NCI-H1417 treated with DMSO at 0.1 percent for 48 hours (cell line): ENCODE results near the gene SPATA31D4.

ENCODE experiments used
- DNase-seq: peaks from one replicate; lab custom pipeline; 2025; lab: John Stamatoyannopoulos, UW

The SPATA31D4 gene

DNA sequence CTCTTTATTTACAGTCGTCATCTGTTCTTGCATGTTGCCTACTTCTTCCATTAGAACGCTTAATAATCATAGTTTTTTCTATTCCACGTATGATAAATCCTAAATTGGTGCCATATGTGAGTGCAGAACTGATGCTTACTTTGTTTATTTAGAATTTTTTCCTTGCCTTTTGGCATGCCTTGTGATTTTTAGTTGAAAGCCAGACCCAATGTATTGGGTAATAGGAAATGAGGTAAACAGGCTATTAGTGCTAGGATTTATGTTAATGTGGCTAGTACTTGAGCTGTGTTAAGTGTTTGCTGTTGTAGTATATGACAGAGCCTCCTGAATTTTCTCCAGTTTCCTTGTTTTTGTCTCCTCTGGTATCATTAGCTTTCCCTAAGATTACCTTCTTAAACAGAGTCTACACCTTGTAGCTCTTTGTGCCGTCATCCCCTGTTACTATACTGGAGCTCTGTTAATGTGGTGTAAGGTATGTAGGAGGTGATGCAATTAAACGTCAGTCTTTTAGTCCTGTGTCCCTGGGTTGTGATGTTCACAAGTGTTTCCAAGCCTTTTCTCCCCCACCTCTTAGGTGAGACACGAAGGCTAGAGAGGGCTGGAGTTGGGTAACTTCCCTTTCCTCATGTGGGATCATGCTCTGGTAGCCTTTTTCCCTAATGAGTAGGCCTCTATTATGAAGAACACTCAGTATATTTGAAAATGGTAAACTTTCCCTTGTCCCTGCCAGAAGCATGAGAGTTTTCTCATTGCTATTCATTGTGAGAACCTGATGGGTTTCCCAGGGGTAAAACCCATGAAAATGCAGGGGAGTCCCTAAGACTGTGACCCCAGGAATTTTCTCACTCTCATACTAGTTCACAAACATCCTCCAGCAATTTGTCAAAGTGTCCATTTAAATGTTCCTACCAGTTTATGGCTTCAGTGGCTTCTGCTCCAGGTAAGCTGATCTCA is 36.3 kb downstream of the SPATA31D4 start:
- no peak for DNase-seq

DNA sequence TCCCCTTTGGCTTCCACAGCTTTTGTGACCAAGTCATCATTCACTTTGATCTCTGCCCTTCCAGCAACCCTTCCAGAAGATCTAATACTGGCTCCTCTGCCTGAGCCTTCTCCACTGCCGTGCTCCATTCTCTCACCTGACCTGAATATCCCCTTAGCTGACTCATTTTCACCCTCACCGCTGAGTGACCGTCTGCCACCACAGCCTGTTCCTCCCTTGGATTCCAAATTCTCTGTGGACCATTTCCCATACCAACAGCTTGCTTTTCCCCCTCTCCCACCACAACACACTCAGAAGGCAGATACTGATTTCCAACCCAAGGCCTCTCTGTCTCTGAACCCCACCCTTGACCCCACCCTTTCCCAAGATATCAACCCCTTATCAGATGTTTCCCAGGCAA is 39.8 kb downstream of the SPATA31D4 start:
- DNase-seq: no peak

DNA sequence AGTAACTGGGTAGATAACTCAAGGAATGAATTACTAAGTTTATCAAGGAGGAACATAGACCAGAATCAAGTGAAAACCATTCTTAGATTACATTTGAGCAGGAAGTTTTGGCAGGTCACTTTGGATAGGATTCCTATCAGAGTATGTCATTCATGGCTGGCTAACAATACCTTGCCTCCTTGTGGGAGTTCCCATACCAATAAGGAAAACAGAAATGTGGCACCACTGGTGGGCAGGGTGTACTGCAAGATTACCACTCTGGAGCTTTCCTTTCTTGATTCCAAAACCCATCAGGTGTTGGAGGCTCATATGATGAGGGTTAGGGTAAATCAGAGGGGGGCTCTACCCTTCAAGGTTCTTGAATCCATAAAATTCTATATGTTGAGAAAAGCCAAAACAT is 41.7 kb downstream of the SPATA31D4 start:
- DNase-seq: no peak

DNA sequence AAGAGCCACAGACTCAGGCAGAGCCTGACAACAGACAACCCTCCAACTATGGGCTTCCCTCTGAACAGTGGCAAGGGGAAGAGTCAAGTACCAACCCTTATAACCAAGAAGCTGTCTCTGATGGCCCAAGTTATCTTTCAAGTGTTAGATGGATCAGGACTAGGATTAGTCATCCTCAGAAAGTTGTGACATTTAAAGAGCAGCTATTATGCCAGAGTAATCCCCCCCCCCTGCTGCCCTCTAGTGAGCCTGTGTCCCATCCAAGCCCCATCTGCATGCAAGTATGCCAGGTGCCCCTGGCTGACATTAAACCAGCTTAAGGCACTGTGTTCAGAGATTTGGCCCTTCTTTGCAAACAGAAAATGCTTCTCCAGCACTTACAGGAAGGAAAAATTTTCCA is 43.5 kb downstream of the SPATA31D4 start:
- DNase-seq: no peak

DNA sequence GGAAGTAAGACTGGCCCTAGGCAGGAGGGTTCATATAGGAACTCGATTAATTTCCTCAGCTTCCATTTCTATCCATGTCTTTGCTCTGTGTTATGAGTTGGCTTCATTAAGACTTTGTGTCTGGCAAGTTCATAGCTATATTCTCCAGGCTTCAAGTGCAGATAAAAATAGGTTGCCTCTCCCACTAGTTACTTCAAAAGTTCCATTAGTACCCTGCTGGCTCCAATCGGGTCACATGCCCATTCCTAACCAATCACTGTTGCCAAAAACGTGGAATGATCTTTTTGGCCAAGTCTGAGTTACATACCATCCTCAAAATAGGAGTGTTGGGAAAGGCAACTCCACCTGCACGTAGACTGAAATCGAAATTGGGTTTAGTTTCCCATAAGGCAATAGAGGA is 46.5 kb downstream of the SPATA31D4 start:
- DNase-seq: no peak

DNA sequence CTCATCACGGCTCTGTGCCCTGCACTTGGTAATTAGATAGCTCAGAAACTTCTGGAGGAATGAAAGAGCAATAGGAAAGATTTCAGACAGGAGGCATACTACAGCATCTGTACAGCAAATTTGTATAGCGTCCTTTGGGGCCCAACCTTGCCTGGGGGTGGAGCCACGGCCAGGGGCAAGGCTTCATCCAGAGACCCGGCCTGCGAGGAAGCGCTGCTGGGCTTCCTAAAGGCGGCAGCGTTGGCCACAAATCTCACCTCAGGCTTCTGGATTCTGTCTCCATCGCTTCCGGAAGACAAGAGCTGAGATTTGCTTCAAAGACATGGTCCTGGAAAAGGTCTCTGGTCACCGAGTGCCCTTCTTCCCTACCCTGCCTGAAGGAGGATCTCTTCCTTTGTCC is 48.1 kb downstream of the SPATA31D4 start:
- DNase-seq: no peak

DNA sequence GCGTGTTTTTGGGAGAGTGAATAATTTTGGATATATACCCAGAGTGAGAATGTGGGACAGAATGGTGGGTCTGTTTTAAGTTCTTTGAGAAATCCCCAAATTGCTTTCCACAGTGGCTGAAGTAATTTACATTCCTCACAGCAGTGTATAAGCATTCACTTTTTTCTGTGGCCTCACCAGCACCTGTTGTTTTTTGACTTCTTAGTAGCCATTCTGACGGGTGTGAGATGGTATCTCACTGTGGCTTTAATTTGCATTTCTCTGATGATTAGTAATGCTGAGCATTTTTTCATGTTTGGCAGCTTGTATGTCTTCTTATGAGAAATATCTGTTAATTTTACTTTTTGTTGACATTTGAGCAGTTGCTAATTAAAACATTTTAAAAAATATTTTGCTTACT is 51.0 kb downstream of the SPATA31D4 start:
- DNase-seq: no peak

DNA sequence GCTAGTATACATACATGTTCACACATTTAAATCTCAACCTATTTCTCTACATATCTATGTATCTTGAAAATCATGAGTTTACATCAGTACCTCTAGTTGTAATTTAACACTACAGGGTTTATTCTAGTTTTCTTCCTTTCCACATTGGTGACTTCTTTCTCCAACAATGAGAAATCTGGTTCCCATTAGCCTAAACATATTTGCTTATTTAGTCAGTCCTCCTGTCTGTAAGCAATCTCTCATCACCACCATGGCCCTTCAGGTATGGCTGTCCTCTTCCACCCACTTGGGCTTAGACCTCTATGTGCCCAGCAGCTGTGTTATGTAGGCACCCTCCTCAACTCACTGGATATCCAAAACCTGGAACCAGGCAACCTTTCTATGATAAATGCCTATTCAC is 52.3 kb downstream of the SPATA31D4 start:
- DNase-seq: no peak

DNA sequence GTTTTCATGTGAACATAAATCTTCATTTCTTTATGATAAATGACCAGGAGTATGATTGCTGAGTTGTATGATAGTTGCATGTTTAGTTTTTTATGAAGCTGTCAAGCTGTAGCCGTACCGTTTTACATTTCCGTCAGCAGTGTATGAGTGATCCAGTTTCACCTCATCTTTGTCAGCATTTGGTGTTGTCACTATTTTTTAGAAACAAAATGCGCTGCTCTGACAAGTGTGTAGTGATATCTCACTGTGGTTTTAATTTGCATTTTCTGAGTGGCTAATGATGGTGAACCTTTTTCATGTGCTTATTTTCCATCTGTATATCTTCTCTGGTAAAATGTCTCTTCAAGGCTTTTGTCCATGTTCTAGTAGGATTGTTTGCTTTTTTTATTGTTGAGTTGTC is 53.7 kb downstream of the SPATA31D4 start:
- DNase-seq: no peak
